ENCODE results near the gene REPIN1. TPM values are rescaled to one million over a fixed set of nuclear protein-coding genes. Genes with fewer than 3 reads are reported as not detected.

Gene REPIN1
- total and polyA plus RNA-seq, 2 donors (not counting 1 experiment from before 2014, with no cell fraction given): 165 to 190 TPM

GRCh38 chr7:150421831-150422230 lies 53.2 kb downstream of the REPIN1 start:
- Histone ChIP-seq H4K20me1 (ENCODE audit: control insufficient read depth, insufficient read depth, low read length, poor library complexity, severe bottlenecking) (no peaks in the 10 kb centered on the region), H3K79me2 (ENCODE audit: control insufficient read depth, insufficient read depth, low read length) (no peaks in the 10 kb centered on the region), H3K36me3 (replicated peaks in 1 of 2; ENCODE audit: control extremely low read depth in 1 of 2, control insufficient read depth in 1 of 2, extremely low read depth in 1 of 2, insufficient read depth in 2 of 2, low read length in 1 of 2) (no peaks in the 10 kb centered on the region), H3K9ac (ENCODE audit: low read length) (no peak overlapping the region), H3K4me2 (replicated peaks; ENCODE audit: low read depth, low read length, poor library complexity, severe bottlenecking) (no peak overlapping the region), H3K4me1 (ENCODE audit: control insufficient read depth in 2 of 2, insufficient read depth in 2 of 2, low read length in 2 of 2) (peaks cover 0 to 5% of the 10 kb centered on the region in 2 donors), H2AFZ (ENCODE audit: insufficient read depth, low read depth, low read length, poor library complexity, severe bottlenecking) (no peak overlapping the region), H3K4me3 (ENCODE audit: control extremely low read depth in 1 of 5, extremely low read depth in 1 of 5, insufficient read depth in 1 of 5, low read depth in 2 of 5, low read length in 4 of 5) (no peak overlapping the region), H3K9me3 (ENCODE audit: control extremely low read depth in 1 of 3, control insufficient read depth in 2 of 3, insufficient read depth in 1 of 3, low read length in 2 of 3) (no peaks in the 10 kb centered on the region), H3K27me3 (replicated peaks in 1 of 4; ENCODE audit: control extremely low read depth in 1 of 4, control insufficient read depth in 3 of 4, insufficient read depth in 4 of 4, low read length in 3 of 4) (no peaks in the 10 kb centered on the region), H3K27ac (ENCODE audit: low read length in 2 of 2) (no peak overlapping the region)
- ATAC-seq (ENCODE audit: low read depth) (no peak), DNase-seq (no peak)
- Mint-ChIP-seq H3K9me3 (ENCODE audit: insufficient read depth) (no peaks in the 10 kb centered on the region), H3K27ac (no peak overlapping the region), H3K27me3 (peaks cover 8% of the 10 kb centered on the region), H3K4me3 (no peak overlapping the region), H3K4me1 (peaks cover 5% of the 10 kb centered on the region)
- intact Hi-C loops (cut with micrococcal nuclease): loop anchor here (1.0 to 2.0 kb wide), 6 partner anchors 13 to 136 kb away; partner anchors contain the start of genes ACTR3C, LRRC61 and ZNF775
- ChIA-PET CTCF (interaction anchor here (0.6 to 6.0 kb wide), 15 partner anchors 9 to 73 kb away, joined by 3 to 71 read pairs (median 4); no protein-coding TSS in a partner anchor), POLR2A (no interaction called here)
- TF ChIP-seq CTCF (IDR thresholded peaks at IDR 0.05) (no peak), EZH2 (IDR thresholded peaks at IDR 0.05; ENCODE audit: borderline replicate concordance, insufficient read depth, low read depth, low read length, poor library complexity, severe bottlenecking) (no peak)
- 89% methylated on average over 14 of the region's 17 CpGs for WGBS (ENCODE audit: insufficient coverage)

Other genes with a start within 250 kb of the REPIN1 start
- gene LRRC61, start 45.5 kb upstream of the REPIN1 start, total RNA-seq: 12.8 and 15.5 TPM in 2 replicates
- gene LRRC61, start 45.5 kb upstream of the REPIN1 start, polyA plus RNA-seq: 5.3 and 12.9 TPM in 2 replicates
- gene ACTR3C, start 45.3 kb upstream of the REPIN1 start, total RNA-seq: 20.7 TPM in 2 replicates
- gene ACTR3C, start 45.3 kb upstream of the REPIN1 start, polyA plus RNA-seq: 4.0 and 5.0 TPM in 2 replicates
- gene RARRES2, start 27.2 kb upstream of the REPIN1 start, total RNA-seq: 0.46 TPM in 1 of 2 replicates, not detected in the other
- gene RARRES2, start 27.2 kb upstream of the REPIN1 start, polyA plus RNA-seq: not detected in 2 replicates
- gene ZNF775, start 10.5 kb downstream of the REPIN1 start, total RNA-seq: 12.1 and 12.5 TPM in 2 replicates
- 3.7 and 4.2 TPM in 2 replicates for gene ZNF775, start 10.5 kb downstream of the REPIN1 start, polyA plus RNA-seq
- 0.47 and 0.78 TPM in 2 replicates for gene GIMAP8, start 81.8 kb downstream of the REPIN1 start, total RNA-seq
- gene GIMAP8, start 81.8 kb downstream of the REPIN1 start, polyA plus RNA-seq: 0.34 and 0.52 TPM in 2 replicates
- 0.30 and 0.41 TPM in 2 replicates for gene GIMAP7, start 146.1 kb downstream of the REPIN1 start, total RNA-seq
- gene GIMAP7, start 146.1 kb downstream of the REPIN1 start, polyA plus RNA-seq: 0.16 and 1.7 TPM in 2 replicates
- gene GIMAP4, start 198.6 kb downstream of the REPIN1 start, total RNA-seq: 0.27 and 0.85 TPM in 2 replicates
- 0.30 and 0.66 TPM in 2 replicates for gene GIMAP4, start 198.6 kb downstream of the REPIN1 start, polyA plus RNA-seq